Measurements from ENCODE around the gene ADPRHL1.

The ADPRHL1 gene

GRCh38 chr13:113367020-113367560 is 86.2 kb downstream of the ADPRHL1 start:
- DNase-seq: no peak

GRCh38 chr13:113365971-113366588 is 87.2 kb downstream of the ADPRHL1 start:
- no peak for DNase-seq

- DNase-seq: no peak
These were observed 87.7 kb downstream of the ADPRHL1 start for GRCh38 chr13:113365583-113365970.

GRCh38 chr13:113364901-113365582 is 88.2 kb downstream of the ADPRHL1 start:
- DNase-seq: no peak

GRCh38 chr13:113364311-113364889 is 88.9 kb downstream of the ADPRHL1 start:
- no peak for DNase-seq

GRCh38 chr13:113361406-113361805 is 91.9 kb downstream of the ADPRHL1 start:
- no peak for DNase-seq

- DNase-seq: no peak
These were observed 92.8 kb downstream of the ADPRHL1 start for GRCh38 chr13:113360446-113360845.

- DNase-seq: no peak
These were observed 93.7 kb downstream of the ADPRHL1 start for GRCh38 chr13:113359571-113359970.

- DNase-seq: no peak
These were observed 94.6 kb downstream of the ADPRHL1 start for GRCh38 chr13:113358653-113359190.

GRCh38 chr13:113357529-113357928 is 95.8 kb downstream of the ADPRHL1 start:
- no peak for DNase-seq

GRCh38 chr13:113356596-113356995 is 96.7 kb downstream of the ADPRHL1 start:
- DNase-seq: no peak

- DNase-seq: no peak
These were observed 97.7 kb downstream of the ADPRHL1 start for GRCh38 chr13:113355621-113356020.

- no peak for DNase-seq
These were observed 98.3 kb downstream of the ADPRHL1 start for GRCh38 chr13:113354831-113355610.

- DNase-seq: no peak
These were observed 100.0 kb downstream of the ADPRHL1 start for GRCh38 chr13:113353254-113353653.

GRCh38 chr13:113351514-113352026 is 101.7 kb downstream of the ADPRHL1 start:
- no peak for DNase-seq

GRCh38 chr13:113350938-113351335 is 102.4 kb downstream of the ADPRHL1 start:
- no peak for DNase-seq

- DNase-seq: no peak
These were observed 103.0 kb downstream of the ADPRHL1 start for GRCh38 chr13:113350065-113350937.

Measured in bone marrow (tissue), 2 donors.